Keratinocyte (primary cell): ENCODE measurements around the gene HELLS. TPM values are rescaled to one million over a fixed set of nuclear protein-coding genes. Genes with fewer than 3 reads are reported as not detected.

Source experiments
- DNase-seq: peaks from one replicate; pipeline ENCODE4 v3.0.0-alpha.2; 2011; ENCODE audit warnings: low read depth, missing footprints, low spot score
- FAIRE-seq: peaks from 2 replicates; lab custom pipeline; 2011; peaks lifted over from hg19 to GRCh38; lab: Jason Lieb, UNC
- H2AFZ ChIP-seq: 2 replicates; pipeline ENCODE4 v1.6.0; 2012; ENCODE audit warnings: low read length, control low read depth, inconsistent platforms; ENCODE audit not compliant: control insufficient read depth
- H3K27ac ChIP-seq: 2 replicates; pipeline ENCODE4 v1.5.1; 2011; ENCODE audit warnings: low read length; ENCODE audit not compliant: control insufficient read depth, insufficient read depth
- H3K27me3 ChIP-seq: 3 replicates; pipeline ENCODE4 v1.6.0; 2011; ENCODE audit warnings: low read length; ENCODE audit not compliant: control insufficient read depth, insufficient read depth; ENCODE audit errors: extremely low read depth
- H3K36me3 ChIP-seq, 2 experiments: 2 replicates in 1 of 2; 3 replicates in 1 of 2; pipeline ENCODE4 v1.5.1; 2011; ENCODE audit warnings: low read length in 2 of 2, mild to moderate bottlenecking in 1 of 2; ENCODE audit not compliant: control insufficient read depth in 2 of 2, insufficient read depth in 2 of 2; ENCODE audit errors: extremely low read depth in 1 of 2
- H3K4me1 ChIP-seq: 3 replicates; pipeline ENCODE4 v1.5.1; 2011; ENCODE audit warnings: low read length; ENCODE audit not compliant: control insufficient read depth, insufficient read depth; ENCODE audit errors: extremely low read depth
- H3K4me2 ChIP-seq: 3 replicates; pipeline ENCODE4 v1.6.0; 2011; ENCODE audit warnings: low read depth, low read length; ENCODE audit not compliant: control insufficient read depth, insufficient read depth; ENCODE audit errors: extremely low read depth
- H3K4me3 ChIP-seq, 3 experiments: fragments of 200-600 bp in 1 of 3; sonication (generic) in 1 of 3; 2 replicates in 2 of 3; 3 replicates in 1 of 3; pipeline ENCODE4 v1.5.1; 2011 to 2016; ENCODE audit warnings: low read length in 3 of 3, mild to moderate bottlenecking in 3 of 3, control low read depth in 2 of 3, inconsistent platforms in 1 of 3, low read depth in 1 of 3, mixed read lengths in 1 of 3, mixed run types in 1 of 3, moderate library complexity in 1 of 3; ENCODE audit not compliant: control insufficient read depth in 2 of 3, insufficient read depth in 2 of 3; ENCODE audit errors: extremely low read depth in 1 of 3
- H3K79me2 ChIP-seq: 2 replicates; pipeline ENCODE4 v1.6.0; 2012; ENCODE audit warnings: low read length; ENCODE audit not compliant: control insufficient read depth, insufficient read depth
- H3K9ac ChIP-seq: 3 replicates; pipeline ENCODE4 v1.6.0; 2011; ENCODE audit warnings: low read length; ENCODE audit not compliant: control insufficient read depth, insufficient read depth; ENCODE audit errors: extremely low read depth
- H3K9me1 ChIP-seq: 3 replicates; pipeline ENCODE4 v1.6.0; 2011; ENCODE audit warnings: low read length; ENCODE audit not compliant: control insufficient read depth, insufficient read depth; ENCODE audit errors: extremely low read depth
- H3K9me3 ChIP-seq: 2 replicates; pipeline ENCODE4 v1.5.1; 2012; ENCODE audit warnings: low read depth, low read length; ENCODE audit not compliant: control insufficient read depth
- H4K20me1 ChIP-seq: 3 replicates; pipeline ENCODE4 v1.6.0; 2011; ENCODE audit warnings: low read length; ENCODE audit not compliant: control insufficient read depth, insufficient read depth; ENCODE audit errors: extremely low read depth
- CTCF ChIP-seq, 3 experiments: IDR thresholded peaks in 1 of 3; conservative IDR thresholded peaks in 1 of 3; optimal IDR thresholded peaks in 1 of 3; 2 replicates in 2 of 3; 3 replicates in 1 of 3; pipeline versions ENCODE3 to v1.5.1; 2011; ENCODE audit warnings: low read length in 3 of 3, mild to moderate bottlenecking in 3 of 3, moderate library complexity in 2 of 3, control low read depth in 1 of 3, inconsistent platforms in 1 of 3; ENCODE audit not compliant: insufficient read depth in 2 of 3; ENCODE audit errors: extremely low read depth in 1 of 3
- EZH2 ChIP-seq: IDR thresholded peaks from one replicate; pipeline ENCODE4 v1.6.1; 2012; ENCODE audit warnings: inconsistent platforms, mild to moderate bottlenecking, low read length, moderate library complexity
- dilution Hi-C: fragments of 300-500 bp; cut with MboI; formaldehyde crosslinking; loops from one replicate; pipeline ENCODE4 v1.7.0; 2020; ENCODE audit warnings: low sequenced_read_pairs; ENCODE audit not compliant: extremely low pct_ligation_motif_present
- polyA plus RNA-seq, 5 experiments: library from polyadenylated mRNA; depleted of rRNA in 3 of 5; stranded (reverse) in 3 of 5; stranded (forward) in 1 of 5; unstranded in 1 of 5; fragments of >200 nt; gene quantifications; 1 replicate in 1 of 5; 2 replicates in 3 of 5; 3 replicates in 1 of 5; pipeline versions ENCODE4 v1.2.1 to v1.2.3, GENCODE V29; 2011 to 2012; ENCODE audit warnings: missing spikeins in 2 of 5, low read depth in 1 of 5, low replicate concordance in 1 of 5

The HELLS gene
- polyA plus RNA-seq, 1 donor (not counting 4 experiments of a cell fraction or from before 2014, with no cell fraction given): 16.4 TPM

- no peaks in the 10 kb centered on the region for H4K20me1 ChIP-seq
- no peak overlapping the region for H2AFZ ChIP-seq
- no peak overlapping the region for H3K4me3 ChIP-seq
- dilution Hi-C loops: loop anchor here (25.0 kb wide), 1 partner anchor 497 kb away; no protein-coding TSS in a partner anchor
- H3K9me3 ChIP-seq: no peaks in the 10 kb centered on the region
- H3K4me1 ChIP-seq: no peaks in the 10 kb centered on the region
- H3K27ac ChIP-seq: no peak overlapping the region
- H3K9ac ChIP-seq: no peak overlapping the region
- DNase-seq (no peak), FAIRE-seq (no peak)
- H3K4me2 ChIP-seq: no peak overlapping the region
- no peaks in the 10 kb centered on the region for H3K79me2 ChIP-seq
- no peaks in the 10 kb centered on the region for H3K36me3 ChIP-seq
- H3K9me1 ChIP-seq: no peaks in the 10 kb centered on the region
- TF ChIP-seq CTCF (optimal IDR thresholded peaks at IDR 0.05 in 1 of 3, IDR thresholded peaks at IDR 0.05 in 1 of 3, conservative IDR thresholded peaks at IDR 0.05 in 1 of 3; ENCODE audit: extremely low read depth in 1 of 3, insufficient read depth in 2 of 3, low read length in 3 of 3) (no peak), EZH2 (no peak)
- H3K27me3 ChIP-seq: no peaks in the 10 kb centered on the region
These were observed 94.3 kb downstream of the HELLS start for GRCh38 chr10:94639902-94640301.

GRCh38 chr10:94640562-94640961 lies 95.0 kb downstream of the HELLS start:
- no peak overlapping the region for H2AFZ ChIP-seq
- no peak overlapping the region for H3K9ac ChIP-seq
- DNase-seq (no peak), FAIRE-seq (no peak)
- H4K20me1 ChIP-seq: no peaks in the 10 kb centered on the region
- H3K79me2 ChIP-seq: no peaks in the 10 kb centered on the region
- no peaks in the 10 kb centered on the region for H3K27me3 ChIP-seq
- H3K4me2 ChIP-seq: no peak overlapping the region
- H3K36me3 ChIP-seq: no peaks in the 10 kb centered on the region
- H3K9me3 ChIP-seq: no peaks in the 10 kb centered on the region
- dilution Hi-C loops: loop anchor here (25.0 kb wide), 1 partner anchor 497 kb away; no protein-coding TSS in a partner anchor
- H3K9me1 ChIP-seq: no peaks in the 10 kb centered on the region
- H3K27ac ChIP-seq: no peak overlapping the region
- H3K4me1 ChIP-seq: no peaks in the 10 kb centered on the region
- TF ChIP-seq CTCF (optimal IDR thresholded peaks at IDR 0.05 in 1 of 3, IDR thresholded peaks at IDR 0.05 in 1 of 3, conservative IDR thresholded peaks at IDR 0.05 in 1 of 3; ENCODE audit: extremely low read depth in 1 of 3, insufficient read depth in 2 of 3, low read length in 3 of 3): no peak
- no peak for TF ChIP-seq EZH2
- no peak overlapping the region for H3K4me3 ChIP-seq
